Measurements from ENCODE around the gene NDUFC2.
A peak's percentile ranks its signal among the peaks of the same experiment; 100 is the strongest.

Gene NDUFC2

DNA sequence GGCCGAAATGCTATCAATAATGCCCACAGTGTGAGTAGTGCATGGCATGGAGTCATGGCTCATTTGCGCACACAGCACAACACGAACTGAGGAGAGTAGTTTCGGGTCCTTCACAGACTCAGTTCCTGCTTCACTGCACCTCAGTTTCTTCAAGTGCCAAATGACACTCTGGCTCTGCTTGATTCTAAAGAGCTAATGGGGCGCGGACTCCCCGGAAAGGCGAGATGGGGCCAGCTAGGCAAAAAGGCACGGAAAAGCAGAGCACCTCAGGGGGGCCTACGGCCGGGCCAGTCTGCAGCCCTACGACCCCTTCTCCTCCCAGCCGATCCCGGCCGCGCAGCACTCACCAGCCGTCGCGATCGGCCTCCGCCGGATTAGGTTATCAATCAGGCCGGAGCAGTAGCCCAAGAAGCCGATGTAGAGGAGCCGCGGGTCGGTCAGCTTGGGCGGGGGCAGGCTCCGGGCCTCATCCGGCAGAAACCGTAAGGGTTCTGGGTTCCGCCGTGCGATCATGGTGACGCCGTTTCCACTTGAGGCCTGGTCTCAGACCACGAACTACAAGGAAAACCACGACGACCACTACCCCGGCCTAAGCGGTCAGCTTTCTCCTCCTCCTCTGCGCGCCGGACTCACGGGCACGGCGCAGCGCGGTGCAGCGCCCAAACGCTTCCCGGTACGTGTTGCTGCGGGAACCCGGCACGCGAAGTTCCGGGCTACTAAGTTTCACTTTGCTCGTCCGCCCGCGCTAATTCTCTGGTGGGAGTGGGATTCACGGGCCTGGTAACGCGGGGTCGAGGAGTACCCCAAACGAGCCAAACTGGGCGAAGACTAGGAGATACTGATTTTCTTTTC, at the start of gene NDUFC2:
TSS of gene NDUFC2 (minus strand) at position 631 of the 852 bp plus-strand sequence. CDS start at position 513, 118 bp downstream.
- Mint-ChIP-seq H3K27ac (ENCODE audit: low read depth) (peak within 1 kb of the TSS; percentile 82), H3K36me3 (ENCODE audit: insufficient read depth) (peaks cover 4% of the 10 kb centered on the region), H3K4me3 (peak within 1 kb of the TSS; percentile 84), H3K27me3 (no peaks in the 10 kb centered on the region), H3K9me3 (no peaks in the 10 kb centered on the region), H3K4me1 (peaks cover 46% of the 10 kb centered on the region)
- ATAC-seq (replicated peaks; ENCODE audit: extremely low read depth, poor library complexity, severe bottlenecking) (peak; percentile 68), DNase-seq (ENCODE audit: low spot score in 2 of 2) (peak; percentile 41 to 51)

GRCh38 chr11:78127403-78127802, 47.7 kb upstream of the NDUFC2 start:
- no peak overlapping the region for H3K27ac Mint-ChIP-seq (ENCODE audit: low read depth)
- no peak overlapping the region for H3K4me3 Mint-ChIP-seq
- peaks cover 5% of the 10 kb centered on the region for H3K4me1 Mint-ChIP-seq
- H3K27me3 Mint-ChIP-seq = no peaks in the 10 kb centered on the region
- ATAC-seq (replicated peaks; ENCODE audit: extremely low read depth, poor library complexity, severe bottlenecking) (no peak), DNase-seq (ENCODE audit: low spot score in 2 of 2) (no peak)
- H3K9me3 Mint-ChIP-seq = no peaks in the 10 kb centered on the region
- peaks cover 11% of the 10 kb centered on the region for H3K36me3 Mint-ChIP-seq (ENCODE audit: insufficient read depth)

GRCh38 chr11:78112582-78113275, 33.1 kb upstream of the NDUFC2 start:
- H3K36me3 Mint-ChIP-seq (ENCODE audit: insufficient read depth) = peaks cover 35% of the 10 kb centered on the region
- ATAC-seq (replicated peaks; ENCODE audit: extremely low read depth, poor library complexity, severe bottlenecking) = no peak
- no peak overlapping the region for H3K4me3 Mint-ChIP-seq
- H3K9me3 Mint-ChIP-seq = no peaks in the 10 kb centered on the region
- H3K27ac Mint-ChIP-seq (ENCODE audit: low read depth) = no peak overlapping the region
- no peaks in the 10 kb centered on the region for H3K27me3 Mint-ChIP-seq
- H3K4me1 Mint-ChIP-seq = no peaks in the 10 kb centered on the region
- no peak for DNase-seq (ENCODE audit: low spot score in 2 of 2)

DNA sequence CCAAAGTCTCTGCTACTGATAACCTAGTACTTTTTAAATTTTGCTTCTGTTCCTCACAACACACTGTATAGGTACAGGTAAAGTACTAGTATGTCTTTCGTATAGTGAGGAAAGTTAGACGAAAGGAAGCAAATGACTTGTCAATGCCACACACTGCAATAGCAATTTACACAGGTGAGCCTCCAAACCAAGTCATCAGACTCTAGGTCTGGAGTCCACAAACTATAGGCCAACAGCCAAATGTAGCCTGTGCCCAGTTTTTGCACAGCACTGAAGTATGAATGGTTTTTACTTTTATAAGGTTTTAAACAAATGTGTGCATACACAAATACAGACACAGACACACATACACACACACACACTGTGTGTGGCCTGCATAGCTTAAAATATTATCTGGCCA, 31.6 kb upstream of the NDUFC2 start:
- Mint-ChIP-seq H3K27me3 (no peaks in the 10 kb centered on the region), H3K9me3 (no peaks in the 10 kb centered on the region), H3K27ac (ENCODE audit: low read depth) (no peak overlapping the region), H3K36me3 (ENCODE audit: insufficient read depth) (peaks cover 30% of the 10 kb centered on the region), H3K4me1 (no peaks in the 10 kb centered on the region), H3K4me3 (no peak overlapping the region)
- no peak for DNase-seq (ENCODE audit: low spot score in 2 of 2)
- ATAC-seq (replicated peaks; ENCODE audit: extremely low read depth, poor library complexity, severe bottlenecking) = no peak

GRCh38 chr11:78110830-78111229, 31.2 kb upstream of the NDUFC2 start:
- no peaks in the 10 kb centered on the region for H3K4me1 Mint-ChIP-seq
- H3K36me3 Mint-ChIP-seq (ENCODE audit: insufficient read depth) = peaks cover 31% of the 10 kb centered on the region

GRCh38 chr11:78110351-78110750, 30.7 kb upstream of the NDUFC2 start:
- H3K9me3 Mint-ChIP-seq = no peaks in the 10 kb centered on the region
- no peak overlapping the region for H3K4me3 Mint-ChIP-seq
- no peaks in the 10 kb centered on the region for H3K27me3 Mint-ChIP-seq
- H3K27ac Mint-ChIP-seq (ENCODE audit: low read depth) = no peak overlapping the region
- H3K4me1 Mint-ChIP-seq = no peaks in the 10 kb centered on the region
- no peak for DNase-seq (ENCODE audit: low spot score in 2 of 2)
- H3K36me3 Mint-ChIP-seq (ENCODE audit: insufficient read depth) = peaks cover 31% of the 10 kb centered on the region
- no peak for ATAC-seq (replicated peaks; ENCODE audit: extremely low read depth, poor library complexity, severe bottlenecking)

More at GRCh38 chr11:78110830-78111229, 31.2 kb upstream of the NDUFC2 start:
- no peak for ATAC-seq (replicated peaks; ENCODE audit: extremely low read depth, poor library complexity, severe bottlenecking)
- Mint-ChIP-seq H3K4me3 (no peak overlapping the region), H3K27ac (ENCODE audit: low read depth) (no peak overlapping the region), H3K27me3 (no peaks in the 10 kb centered on the region), H3K9me3 (no peaks in the 10 kb centered on the region)
- DNase-seq (ENCODE audit: low spot score in 2 of 2) = no peak

- H3K27me3 Mint-ChIP-seq = no peaks in the 10 kb centered on the region
- no peak overlapping the region for H3K4me3 Mint-ChIP-seq
- H3K36me3 Mint-ChIP-seq (ENCODE audit: insufficient read depth) = peaks cover 28% of the 10 kb centered on the region
- DNase-seq (ENCODE audit: low spot score in 2 of 2) = no peak
- no peaks in the 10 kb centered on the region for H3K9me3 Mint-ChIP-seq
- no peaks in the 10 kb centered on the region for H3K4me1 Mint-ChIP-seq
- H3K27ac Mint-ChIP-seq (ENCODE audit: low read depth) = no peak overlapping the region
- ATAC-seq (replicated peaks; ENCODE audit: extremely low read depth, poor library complexity, severe bottlenecking) = no peak
These were observed 29.7 kb upstream of the NDUFC2 start for GRCh38 chr11:78109081-78110015.

DNA sequence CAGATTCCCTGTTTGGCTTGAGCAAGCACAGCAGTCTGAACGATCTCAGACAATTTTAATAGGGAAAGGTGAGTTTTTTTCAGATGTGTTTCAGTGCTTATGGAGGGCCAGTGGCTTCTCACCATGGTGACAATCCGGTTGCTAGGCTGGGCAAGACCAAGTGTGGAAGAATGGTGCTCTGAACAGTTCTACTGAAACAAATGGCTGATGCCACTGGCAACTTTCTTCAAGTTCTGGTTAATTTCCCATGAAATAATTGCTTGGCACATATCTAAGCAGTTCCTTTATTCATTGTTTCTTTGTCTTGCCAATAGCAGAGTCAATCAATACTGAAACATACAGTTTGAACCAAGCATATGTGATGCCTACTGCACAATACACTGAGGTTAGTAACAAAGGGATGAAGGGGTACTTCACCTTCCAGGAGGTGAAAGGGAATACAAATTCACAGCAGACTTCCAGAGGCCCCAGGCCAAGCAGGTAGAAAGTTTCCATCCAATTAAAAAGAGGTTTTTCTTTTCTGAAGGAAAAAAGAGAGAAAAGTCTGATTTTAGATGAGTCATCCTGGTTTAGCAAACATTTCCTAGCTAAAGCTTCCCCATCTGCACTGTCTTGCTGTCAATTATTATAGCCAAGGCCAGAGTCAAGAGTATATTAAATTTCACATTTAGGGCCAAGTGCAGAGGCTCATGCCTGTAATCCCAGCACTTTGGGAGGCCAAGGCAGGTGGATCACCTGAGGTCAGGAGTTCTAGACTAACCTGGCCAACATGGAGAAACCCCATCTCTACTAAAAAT, 21.2 kb upstream of the NDUFC2 start:
- DNase-seq (ENCODE audit: low spot score in 2 of 2) (no peak), ATAC-seq (replicated peaks; ENCODE audit: extremely low read depth, poor library complexity, severe bottlenecking) (no peak)
- no peak overlapping the region for H3K27ac Mint-ChIP-seq (ENCODE audit: low read depth)
- no peaks in the 10 kb centered on the region for H3K9me3 Mint-ChIP-seq
- no peak overlapping the region for H3K4me3 Mint-ChIP-seq
- no peaks in the 10 kb centered on the region for H3K4me1 Mint-ChIP-seq
- peaks cover 18% of the 10 kb centered on the region for H3K36me3 Mint-ChIP-seq (ENCODE audit: insufficient read depth)
- no peaks in the 10 kb centered on the region for H3K27me3 Mint-ChIP-seq

DNA sequence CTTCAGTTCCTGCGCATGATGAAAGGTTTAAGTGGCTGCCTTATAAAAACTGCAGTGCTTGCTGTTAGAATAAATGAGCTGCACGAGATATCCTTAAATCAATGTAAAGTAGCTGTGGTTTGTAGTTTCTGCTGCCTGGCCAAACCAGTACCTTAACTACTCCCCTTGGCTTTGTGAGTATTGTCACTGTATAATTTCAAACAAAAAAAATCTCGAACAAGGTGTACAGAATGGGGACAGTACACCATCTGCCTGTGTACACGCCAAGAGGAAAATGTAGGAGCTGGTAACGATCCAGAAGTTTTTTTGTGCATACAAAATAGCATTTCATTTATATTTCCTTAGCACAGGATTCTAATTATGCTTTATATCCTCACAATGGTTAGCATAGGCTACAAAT, 20.6 kb upstream of the NDUFC2 start:
- no peak overlapping the region for H3K4me3 Mint-ChIP-seq
- DNase-seq (ENCODE audit: low spot score in 2 of 2) = no peak
- no peaks in the 10 kb centered on the region for H3K27me3 Mint-ChIP-seq
- H3K36me3 Mint-ChIP-seq (ENCODE audit: insufficient read depth) = peaks cover 18% of the 10 kb centered on the region
- H3K9me3 Mint-ChIP-seq = no peaks in the 10 kb centered on the region
- no peak overlapping the region for H3K27ac Mint-ChIP-seq (ENCODE audit: low read depth)
- no peaks in the 10 kb centered on the region for H3K4me1 Mint-ChIP-seq
- no peak for ATAC-seq (replicated peaks; ENCODE audit: extremely low read depth, poor library complexity, severe bottlenecking)

DNA sequence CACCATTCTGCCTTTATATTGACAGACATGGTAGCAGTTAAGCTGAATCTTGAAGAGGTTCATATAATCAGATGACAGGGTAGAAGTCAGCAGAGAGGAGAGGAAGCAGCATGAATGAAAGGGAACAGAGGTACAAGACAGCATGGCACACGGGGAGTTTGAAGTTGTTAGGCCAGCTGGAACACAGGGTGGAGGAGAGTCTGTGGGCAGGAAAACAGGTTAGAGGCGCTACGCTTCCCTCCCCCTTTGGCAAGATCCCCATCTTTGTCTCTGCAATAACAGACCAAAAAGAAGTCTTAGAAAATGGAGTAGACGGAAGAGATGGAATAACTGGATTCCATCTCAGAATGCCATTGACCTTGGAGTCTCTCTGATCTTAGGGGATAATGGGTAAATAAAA, 20.0 kb upstream of the NDUFC2 start:
- no peak for ATAC-seq (replicated peaks; ENCODE audit: extremely low read depth, poor library complexity, severe bottlenecking)
- Mint-ChIP-seq H3K27ac (ENCODE audit: low read depth) (no peak overlapping the region), H3K36me3 (ENCODE audit: insufficient read depth) (peaks cover 18% of the 10 kb centered on the region), H3K4me1 (no peaks in the 10 kb centered on the region), H3K4me3 (no peak overlapping the region), H3K9me3 (no peaks in the 10 kb centered on the region), H3K27me3 (no peaks in the 10 kb centered on the region)
- no peak for DNase-seq (ENCODE audit: low spot score in 2 of 2)

GRCh38 chr11:78097666-78098385, 18.2 kb upstream of the NDUFC2 start:
- H3K4me1 Mint-ChIP-seq = no peaks in the 10 kb centered on the region
- no peak overlapping the region for H3K4me3 Mint-ChIP-seq
- no peaks in the 10 kb centered on the region for H3K9me3 Mint-ChIP-seq
- no peak overlapping the region for H3K27ac Mint-ChIP-seq (ENCODE audit: low read depth)
- DNase-seq (ENCODE audit: low spot score in 2 of 2) (no peak), ATAC-seq (replicated peaks; ENCODE audit: extremely low read depth, poor library complexity, severe bottlenecking) (no peak)
- no peaks in the 10 kb centered on the region for H3K27me3 Mint-ChIP-seq
- peaks cover 12% of the 10 kb centered on the region for H3K36me3 Mint-ChIP-seq (ENCODE audit: insufficient read depth)

Measured in central memory CD8-positive, alpha-beta T cell (primary cell).